ENCODE results near the gene NEDD4. TPM values are rescaled to one million over a fixed set of nuclear protein-coding genes. Genes with fewer than 3 reads are reported as not detected.
"Not testable (repeated sequence)": the region's sequence is repeated elsewhere in the genome, so short reads cannot be mapped to it uniquely, and the experiment has no call there.

The NEDD4 gene
- total and polyA plus RNA-seq, 3 experiments from 2014 or later = 3.3 to 9.7 (median 8.2) TPM

GRCh38 chr15:56035166-56035565 lies 41.8 kb upstream of the NEDD4 start:
- CTCF ChIA-PET = no interaction called here

GRCh38 chr15:56034514-56034913 lies 41.1 kb upstream of the NEDD4 start:
- ChIA-PET CTCF (no interaction called here), POLR2A (no interaction called here)
- Histone ChIP-seq H3K4me3 (ENCODE audit: low read length) (no peak overlapping the region), H3K36me3 (ENCODE audit: insufficient read depth, low read length) (no peaks in the 10 kb centered on the region), H3K9me3 (ENCODE audit: low read length) (no peaks in the 10 kb centered on the region), H3K27me3 (ENCODE audit: insufficient read depth, low read length, poor library complexity, severe bottlenecking) (no peaks in the 10 kb centered on the region), H3K27ac (ENCODE audit: low read depth, low read length) (no peak overlapping the region), H3K4me1 (ENCODE audit: insufficient read depth, low read length) (no peaks in the 10 kb centered on the region)
- Mint-ChIP-seq H3K4me3 (no peak overlapping the region), H3K27ac (peak overlapping the region in 1 of 8 donors; percentile 2), H3K36me3 (no peaks in the 10 kb centered on the region), H3K9me3 (no peaks in the 10 kb centered on the region), H3K27me3 (peaks cover 2 to 5% of the 10 kb centered on the region in 2 donors), H3K4me1 (peaks cover 2 to 19% (median 18%) of the 10 kb centered on the region in 3 donors)
- no peak for DNase-seq

More at GRCh38 chr15:56035166-56035565, 41.8 kb upstream of the NEDD4 start:
- H3K4me1 Mint-ChIP-seq = peaks cover 2 to 19% (median 19%) of the 10 kb centered on the region in 3 donors
- DNase-seq = no peak
- no peak overlapping the region for H3K27ac Mint-ChIP-seq
- H3K27me3 Mint-ChIP-seq = peaks cover 2 to 5% of the 10 kb centered on the region in 2 donors
- H3K4me3 ChIP-seq (ENCODE audit: low read length) = no peak overlapping the region
- no peaks in the 10 kb centered on the region for H3K27me3 ChIP-seq (ENCODE audit: insufficient read depth, low read length, poor library complexity, severe bottlenecking)
- POLR2A ChIA-PET = no interaction called here
- no peak overlapping the region for H3K4me3 Mint-ChIP-seq
- no peak overlapping the region for H3K27ac ChIP-seq (ENCODE audit: low read depth, low read length)
- no peaks in the 10 kb centered on the region for H3K4me1 ChIP-seq (ENCODE audit: insufficient read depth, low read length)
- H3K9me3 Mint-ChIP-seq = no peaks in the 10 kb centered on the region
- no peaks in the 10 kb centered on the region for H3K36me3 Mint-ChIP-seq
- H3K9me3 ChIP-seq (ENCODE audit: low read length) = no peaks in the 10 kb centered on the region
- no peaks in the 10 kb centered on the region for H3K36me3 ChIP-seq (ENCODE audit: insufficient read depth, low read length)

- Mint-ChIP-seq H3K4me1 (peaks cover 0 to 4% (median 3%) of the 10 kb centered on the region in 3 donors), H3K27me3 (peaks cover 5 to 16% of the 10 kb centered on the region in 2 donors), H3K4me3 (no peak overlapping the region), H3K27ac (no peak overlapping the region), H3K36me3 (no peaks in the 10 kb centered on the region), H3K9me3 (peaks cover 0 to under 1% (median 0%) of the 10 kb centered on the region in 5 donors)
- CTCF ChIA-PET = interaction anchor here (0.9 kb wide), 1 partner anchor 40 kb away, joined by 3 read pairs; no protein-coding TSS in a partner anchor
- H3K27me3 ChIP-seq (ENCODE audit: insufficient read depth, low read length, poor library complexity, severe bottlenecking) = no peaks in the 10 kb centered on the region
- no peaks in the 10 kb centered on the region for H3K9me3 ChIP-seq (ENCODE audit: low read length)
- no peak for DNase-seq
- no peak overlapping the region for H3K4me3 ChIP-seq (ENCODE audit: low read length)
- H3K4me1 ChIP-seq (ENCODE audit: insufficient read depth, low read length) = no peaks in the 10 kb centered on the region
- no peak overlapping the region for H3K27ac ChIP-seq (ENCODE audit: low read depth, low read length)
- POLR2A ChIA-PET = no interaction called here
- H3K36me3 ChIP-seq (ENCODE audit: insufficient read depth, low read length) = no peaks in the 10 kb centered on the region
These were observed 39.0 kb upstream of the NEDD4 start for GRCh38 chr15:56032373-56032772.

- Histone ChIP-seq H3K27me3 (ENCODE audit: insufficient read depth, low read length, poor library complexity, severe bottlenecking) (no peaks in the 10 kb centered on the region), H3K27ac (ENCODE audit: low read depth, low read length) (no peak overlapping the region), H3K9me3 (ENCODE audit: low read length) (no peaks in the 10 kb centered on the region), H3K36me3 (ENCODE audit: insufficient read depth, low read length) (no peaks in the 10 kb centered on the region), H3K4me1 (ENCODE audit: insufficient read depth, low read length) (no peaks in the 10 kb centered on the region), H3K4me3 (ENCODE audit: low read length) (no peak overlapping the region)
- peaks cover 6 to 21% of the 10 kb centered on the region in 2 donors for H3K27me3 Mint-ChIP-seq
- H3K4me1 Mint-ChIP-seq = peaks cover 0 to 4% (median 3%) of the 10 kb centered on the region in 3 donors
- H3K4me3 Mint-ChIP-seq = no peak overlapping the region
- POLR2A ChIA-PET = no interaction called here
- no peaks in the 10 kb centered on the region for H3K36me3 Mint-ChIP-seq
- CTCF ChIA-PET = interaction anchor here (0.9 kb wide), 1 partner anchor 39 kb away, joined by 3 read pairs; no protein-coding TSS in a partner anchor
- H3K27ac Mint-ChIP-seq = no peak overlapping the region
- H3K9me3 Mint-ChIP-seq = peaks cover 0 to 2% (median 0%) of the 10 kb centered on the region in 5 donors
- DNase-seq = no peak
These were observed 38.4 kb upstream of the NEDD4 start for GRCh38 chr15:56031836-56032235.

- Mint-ChIP-seq H3K4me3 (no peak overlapping the region), H3K27ac (peak overlapping the region in 1 of 8 donors; percentile 55), H3K27me3 (peaks cover 6 to 22% of the 10 kb centered on the region in 2 donors), H3K9me3 (peaks cover 0 to 4% (median 0%) of the 10 kb centered on the region in 5 donors), H3K4me1 (peaks cover 0 to 4% (median 3%) of the 10 kb centered on the region in 3 donors), H3K36me3 (no peaks in the 10 kb centered on the region)
- CTCF ChIA-PET = interaction anchor here (0.9 kb wide), 1 partner anchor 39 kb away, joined by 3 read pairs; no protein-coding TSS in a partner anchor
- no peak for DNase-seq
- H3K36me3 ChIP-seq (ENCODE audit: insufficient read depth, low read length) = no peaks in the 10 kb centered on the region
- POLR2A ChIA-PET = no interaction called here
- H3K9me3 ChIP-seq (ENCODE audit: low read length) = no peaks in the 10 kb centered on the region
- H3K27me3 ChIP-seq (ENCODE audit: insufficient read depth, low read length, poor library complexity, severe bottlenecking) = no peaks in the 10 kb centered on the region
- no peak overlapping the region for H3K27ac ChIP-seq (ENCODE audit: low read depth, low read length)
- no peak overlapping the region for H3K4me3 ChIP-seq (ENCODE audit: low read length)
- H3K4me1 ChIP-seq (ENCODE audit: insufficient read depth, low read length) = no peaks in the 10 kb centered on the region
These were observed 38.0 kb upstream of the NEDD4 start for GRCh38 chr15:56031402-56031801.

- Histone ChIP-seq H3K4me3 (ENCODE audit: low read length) (no peak overlapping the region), H3K4me1 (ENCODE audit: insufficient read depth, low read length) (no peaks in the 10 kb centered on the region), H3K27me3 (ENCODE audit: insufficient read depth, low read length, poor library complexity, severe bottlenecking) (no peaks in the 10 kb centered on the region), H3K27ac (ENCODE audit: low read depth, low read length) (no peak overlapping the region), H3K36me3 (ENCODE audit: insufficient read depth, low read length) (no peaks in the 10 kb centered on the region), H3K9me3 (ENCODE audit: low read length) (no peaks in the 10 kb centered on the region)
- no peak for DNase-seq
- CTCF ChIA-PET = no interaction called here
- POLR2A ChIA-PET = no interaction called here
- no peak overlapping the region for H3K4me3 Mint-ChIP-seq
- peaks cover 3 to 11% (median 9%) of the 10 kb centered on the region in 5 donors for H3K9me3 Mint-ChIP-seq
- H3K36me3 Mint-ChIP-seq = peaks cover 0 to 12% (median 0%) of the 10 kb centered on the region in 3 donors
- H3K27me3 Mint-ChIP-seq = peaks cover 14 to 33% of the 10 kb centered on the region in 2 donors
- H3K4me1 Mint-ChIP-seq = no peaks in the 10 kb centered on the region
- H3K27ac Mint-ChIP-seq = no peak overlapping the region
These were observed 35.0 kb upstream of the NEDD4 start for GRCh38 chr15:56028430-56028829.

GRCh38 chr15:56023160-56023559 lies 29.7 kb upstream of the NEDD4 start:
- H3K36me3 ChIP-seq (ENCODE audit: insufficient read depth, low read length); H3K4me1 ChIP-seq (ENCODE audit: insufficient read depth, low read length); H3K4me3 Mint-ChIP-seq; H3K27ac Mint-ChIP-seq; DNase-seq; H3K9me3 ChIP-seq (ENCODE audit: low read length); POLR2A ChIA-PET; H3K27ac ChIP-seq (ENCODE audit: low read depth, low read length); H3K4me3 ChIP-seq (ENCODE audit: low read length); CTCF ChIA-PET; H3K4me1 Mint-ChIP-seq; H3K27me3 ChIP-seq (ENCODE audit: insufficient read depth, low read length, poor library complexity, severe bottlenecking): not testable (repeated sequence)
- Mint-ChIP-seq H3K9me3 (peaks cover 3 to 11% (median 9%) of the 10 kb centered on the region in 5 donors), H3K36me3 (peaks cover 0 to 12% (median 0%) of the 10 kb centered on the region in 3 donors), H3K27me3 (peaks cover 13 to 54% of the 10 kb centered on the region in 2 donors)

- Histone ChIP-seq H3K27me3 (ENCODE audit: insufficient read depth, low read length, poor library complexity, severe bottlenecking) (no peaks in the 10 kb centered on the region), H3K27ac (ENCODE audit: low read depth, low read length) (no peak overlapping the region), H3K9me3 (ENCODE audit: low read length) (no peaks in the 10 kb centered on the region), H3K36me3 (ENCODE audit: insufficient read depth, low read length) (no peaks in the 10 kb centered on the region), H3K4me1 (ENCODE audit: insufficient read depth, low read length) (no peaks in the 10 kb centered on the region), H3K4me3 (ENCODE audit: low read length) (no peak overlapping the region)
- Mint-ChIP-seq H3K4me3 (no peak overlapping the region), H3K27me3 (peaks cover 11 to 53% of the 10 kb centered on the region in 2 donors), H3K4me1 (no peaks in the 10 kb centered on the region), H3K27ac (no peak overlapping the region), H3K36me3 (peaks cover 0 to 10% (median 0%) of the 10 kb centered on the region in 3 donors), H3K9me3 (peaks cover 1 to 10% (median 6%) of the 10 kb centered on the region in 5 donors)
- no peak for DNase-seq
- POLR2A ChIA-PET = interaction anchor here (0.5 kb wide), 1 partner anchor 430 kb away, joined by 3 read pairs; no protein-coding TSS in a partner anchor
- CTCF ChIA-PET = no interaction called here
These were observed 26.5 kb upstream of the NEDD4 start for GRCh38 chr15:56019819-56020486.

Measured in CD8-positive, alpha-beta memory T cell (primary cell).